ENCODE results near the gene LMTK2. TPM values are rescaled to one million over a fixed set of nuclear protein-coding genes. Genes with fewer than 3 reads are reported as not detected.

The LMTK2 gene
- total RNA-seq, 2 experiments from 2014 or later, result 10.0 to 17.5 TPM

GRCh38 chr7:98178762-98179490 is 72.3 kb downstream of the LMTK2 start:
- Histone ChIP-seq H4K20me1 (ENCODE audit: insufficient read depth, low read length) (no peaks in the 10 kb centered on the region), H3K4me2 (ENCODE audit: low read length) (no peak overlapping the region; the same call in 1 of the 2 replicates), H3K9me2 (ENCODE audit: insufficient read depth, low read length) (no peaks in the 10 kb centered on the region), H3K9me3 (ENCODE audit: low read length) (no peaks in the 10 kb centered on the region), H3K4me3 (ENCODE audit: low read depth, low read length, poor library complexity, severe bottlenecking) (no peak overlapping the region), H3K27ac (ENCODE audit: low read depth, low read length, poor library complexity, severe bottlenecking) (no peak overlapping the region), H2AFZ (ENCODE audit: low read length) (no peak overlapping the region), H3K4me1 (ENCODE audit: insufficient read depth, low read length, poor library complexity, severe bottlenecking) (peaks cover 15% of the 10 kb centered on the region), H3K79me2 (ENCODE audit: insufficient read depth, low read depth, low read length) (no peaks in the 10 kb centered on the region), H3K36me3 (ENCODE audit: insufficient read depth, low read length) (peaks cover 23% of the 10 kb centered on the region; the same call in 1 of the 2 replicates)
- no TSS peak for BruUV-seq (replicated peaks)
- POLR2A ChIA-PET, result interaction anchor here (0.6 to 1.9 kb wide), 3 partner anchors 11 to 582 kb away, joined by 3 to 5 read pairs (median 4); no protein-coding TSS in a partner anchor
- TF ChIP-seq EZH2phosphoT487 (IDR thresholded peaks at IDR 0.05; ENCODE audit: borderline replicate concordance, low read depth, low read length) (no peak), CTCF (conservative IDR thresholded peaks at IDR 0.05; ENCODE audit: low read length) (no peak)
- DNase-seq (ENCODE audit: low spot score), result no peak
- CTCF ChIA-PET (ENCODE audit: unreplicated experiment), result no interaction called here
- intact Hi-C loops (cut with micrococcal nuclease; ENCODE audit: unreplicated experiment), result no loop called here

- ChIA-PET POLR2A (interaction anchor here (0.6 to 1.9 kb wide), 3 partner anchors 13 to 273 kb away, joined by 3 to 5 read pairs (median 4); no protein-coding TSS in a partner anchor), CTCF (ENCODE audit: unreplicated experiment) (no interaction called here)
- Histone ChIP-seq H3K79me2 (ENCODE audit: insufficient read depth, low read depth, low read length) (no peaks in the 10 kb centered on the region), H4K20me1 (ENCODE audit: insufficient read depth, low read length) (no peaks in the 10 kb centered on the region), H3K4me3 (ENCODE audit: low read depth, low read length, poor library complexity, severe bottlenecking) (no peak overlapping the region), H3K36me3 (ENCODE audit: insufficient read depth, low read length) (peaks cover 13% of the 10 kb centered on the region; the same call in 1 of the 2 replicates), H3K4me1 (ENCODE audit: insufficient read depth, low read length, poor library complexity, severe bottlenecking) (peaks cover 15% of the 10 kb centered on the region), H3K4me2 (ENCODE audit: low read length) (no peak overlapping the region), H3K9me2 (ENCODE audit: insufficient read depth, low read length) (no peaks in the 10 kb centered on the region), H3K27ac (ENCODE audit: low read depth, low read length, poor library complexity, severe bottlenecking) (no peak overlapping the region), H3K9me3 (ENCODE audit: low read length) (no peaks in the 10 kb centered on the region), H2AFZ (ENCODE audit: low read length) (no peak overlapping the region)
- BruUV-seq (replicated peaks), result no TSS peak
- no peak for TF ChIP-seq CTCF (conservative IDR thresholded peaks at IDR 0.05; ENCODE audit: low read length)
- TF ChIP-seq EZH2phosphoT487 (IDR thresholded peaks at IDR 0.05; ENCODE audit: borderline replicate concordance, low read depth, low read length), result no peak
- intact Hi-C loops (cut with micrococcal nuclease; ENCODE audit: unreplicated experiment), result no loop called here
- DNase-seq (ENCODE audit: low spot score), result no peak
Observed at GRCh38 chr7:98180751-98181150, 74.1 kb downstream of the LMTK2 start.

DNA sequence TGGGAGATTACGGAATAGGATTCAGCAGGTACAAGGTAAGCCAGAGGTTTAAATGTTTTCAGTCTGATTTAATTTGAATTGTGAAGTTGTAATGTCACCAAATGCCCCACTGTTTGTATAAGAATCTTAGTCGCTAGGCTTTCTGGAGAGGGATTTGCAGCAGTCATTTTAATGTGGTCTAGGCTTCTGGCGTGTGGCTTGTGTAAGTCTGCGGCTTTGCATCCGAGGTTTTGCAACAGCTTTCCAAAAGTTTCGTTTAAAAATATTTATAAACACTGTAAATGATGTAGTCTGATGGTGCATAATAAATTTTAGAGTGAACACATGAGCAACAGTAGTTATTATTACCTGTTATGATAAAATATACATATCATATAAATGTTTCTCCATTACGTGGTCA is 78.4 kb downstream of the LMTK2 start:
- H3K9me3 ChIP-seq (ENCODE audit: low read length), result no peaks in the 10 kb centered on the region
- H3K4me1 ChIP-seq (ENCODE audit: insufficient read depth, low read length, poor library complexity, severe bottlenecking), result no peaks in the 10 kb centered on the region
- TF ChIP-seq CTCF (conservative IDR thresholded peaks at IDR 0.05; ENCODE audit: low read length), result no peak
- TF ChIP-seq EZH2phosphoT487 (IDR thresholded peaks at IDR 0.05; ENCODE audit: borderline replicate concordance, low read depth, low read length), result no peak
- H3K9me2 ChIP-seq (ENCODE audit: insufficient read depth, low read length), result no peaks in the 10 kb centered on the region
- H4K20me1 ChIP-seq (ENCODE audit: insufficient read depth, low read length), result no peaks in the 10 kb centered on the region
- no peak overlapping the region for H3K27ac ChIP-seq (ENCODE audit: low read depth, low read length, poor library complexity, severe bottlenecking)
- H2AFZ ChIP-seq (ENCODE audit: low read length), result no peak overlapping the region
- POLR2A ChIA-PET, result interaction anchor here (0.8 kb wide), 1 partner anchor 19 kb away, joined by 3 read pairs; no protein-coding TSS in a partner anchor
- no peak for DNase-seq (ENCODE audit: low spot score)
- H3K4me2 ChIP-seq (ENCODE audit: low read length), result no peak overlapping the region
- H3K36me3 ChIP-seq (ENCODE audit: insufficient read depth, low read length), result peaks cover 23% of the 10 kb centered on the region
- BruUV-seq (replicated peaks), result no TSS peak
- H3K4me3 ChIP-seq (ENCODE audit: low read depth, low read length, poor library complexity, severe bottlenecking), result no peak overlapping the region
- CTCF ChIA-PET (ENCODE audit: unreplicated experiment), result no interaction called here
- intact Hi-C loops (cut with micrococcal nuclease; ENCODE audit: unreplicated experiment), result no loop called here
- H3K79me2 ChIP-seq (ENCODE audit: insufficient read depth, low read depth, low read length), result no peaks in the 10 kb centered on the region

All from OCI-LY7 (cell line).